ENCODE data around the gene OR10G7. TPM values are rescaled to one million over a fixed set of nuclear protein-coding genes. Genes with fewer than 3 reads are reported as not detected.

Gene OR10G7
- total and polyA plus RNA-seq, 8 donors, result not detected

- Histone ChIP-seq H3K4me3 (no peak within 1 kb of the TSS), H3K9me3 (no peaks in the 10 kb centered on the region), H3K4me1 (no peaks in the 10 kb centered on the region), H3K27ac (no peak within 1 kb of the TSS), H3K27me3 (no peaks in the 10 kb centered on the region), H3K36me3 (no peaks in the 10 kb centered on the region)
- TF ChIP-seq POLR2AphosphoS5 (IDR thresholded peaks at IDR 0.05) (no peak), CTCF (IDR thresholded peaks at IDR 0.05) (no peak)
- WGBS, 5 donors, result 74 to 87% (median 76%) methylated on average over 1 of the region's 1 CpG
- DNase-seq, result no peak
- intact Hi-C loops (cut with DNase I; ENCODE audit: low total_unique reads), result no loop called here
Observed at GRCh38 chr11:123995119-123995518, 46.0 kb downstream of the OR10G7 start, which contains the start of gene OR10G6. OR10G6 (minus strand) TSS chr11:123995161; CDS start chr11:123995161, 0 bp downstream.

Other genes with a start within 250 kb of the OR10G7 start
- not detected for gene OR6M1, start 235.0 kb downstream of the OR10G7 start, total RNA-seq
- gene OR6M1, start 235.0 kb downstream of the OR10G7 start, polyA plus RNA-seq, result not detected
- not detected for gene TMEM225, start 155.7 kb downstream of the OR10G7 start, total RNA-seq
- gene TMEM225, start 155.7 kb downstream of the OR10G7 start, polyA plus RNA-seq, result not detected
- 1 to 10 TPM in 2 of 5 donors, not detected in 3; 1.4 to 1.5 TPM for gene OR8D4, start 139.2 kb downstream of the OR10G7 start, total RNA-seq
- not detected for gene OR8D4, start 139.2 kb downstream of the OR10G7 start, polyA plus RNA-seq
- gene OR4D5, start 101.7 kb downstream of the OR10G7 start, total RNA-seq, result 1 to 10 TPM in 1 of 5 donors, not detected in 4; 4.4 TPM
- gene OR4D5, start 101.7 kb downstream of the OR10G7 start, polyA plus RNA-seq, result not detected
- not detected for gene OR6T1, start 97.5 kb downstream of the OR10G7 start, total RNA-seq
- gene OR6T1, start 97.5 kb downstream of the OR10G7 start, polyA plus RNA-seq, result not detected
- not detected for gene OR10S1, start 63.5 kb downstream of the OR10G7 start, total RNA-seq
- gene OR10S1, start 63.5 kb downstream of the OR10G7 start, polyA plus RNA-seq, result not detected
- gene OR10G6, start 46.2 kb downstream of the OR10G7 start, total RNA-seq, result not detected
- not detected for gene OR10G6, start 46.2 kb downstream of the OR10G7 start, polyA plus RNA-seq
- 1 to 10 TPM in 1 of 5 donors, under 1 TPM in 1, not detected in 3; 0.73 to 1.2 TPM for gene OR10G4, start 28.3 kb downstream of the OR10G7 start, total RNA-seq
- gene OR10G4, start 28.3 kb downstream of the OR10G7 start, polyA plus RNA-seq, result not detected
- under 1 TPM in 1 of 5 donors, not detected in 4; 0.73 TPM for gene OR10G9, start 18.3 kb downstream of the OR10G7 start, total RNA-seq
- gene OR10G9, start 18.3 kb downstream of the OR10G7 start, polyA plus RNA-seq, result not detected
- not detected for gene OR10G8, start 14.5 kb downstream of the OR10G7 start, total RNA-seq
- gene OR10G8, start 14.5 kb downstream of the OR10G7 start, polyA plus RNA-seq, result not detected
- 100 to 1,000 TPM in 1 of 5 donors, 10 to 100 TPM in 4; 15.4 to 111 (median 39.7) TPM for gene VWA5A, start 74.1 kb upstream of the OR10G7 start, total RNA-seq
- 10 to 100 TPM; 10.1 to 24.1 (median 17.1) TPM for gene VWA5A, start 74.1 kb upstream of the OR10G7 start, polyA plus RNA-seq
- gene OR10D3, start 142.0 kb upstream of the OR10G7 start, total RNA-seq, result not detected
- gene OR10D3, start 142.0 kb upstream of the OR10G7 start, polyA plus RNA-seq, result not detected
- not detected for gene OR8G1, start 199.8 kb upstream of the OR10G7 start, total RNA-seq
- not detected for gene OR8G1, start 199.8 kb upstream of the OR10G7 start, polyA plus RNA-seq
- gene OR8G5, start 215.1 kb upstream of the OR10G7 start, total RNA-seq, result not detected
- not detected for gene OR8G5, start 215.1 kb upstream of the OR10G7 start, polyA plus RNA-seq